ENCODE results near the gene MFSD1. TPM values are rescaled to one million over a fixed set of nuclear protein-coding genes. Genes with fewer than 3 reads are reported as not detected.

Gene MFSD1
- total RNA-seq, 2 donors from 2014 or later: 58.6 to 92.7 TPM

DNA sequence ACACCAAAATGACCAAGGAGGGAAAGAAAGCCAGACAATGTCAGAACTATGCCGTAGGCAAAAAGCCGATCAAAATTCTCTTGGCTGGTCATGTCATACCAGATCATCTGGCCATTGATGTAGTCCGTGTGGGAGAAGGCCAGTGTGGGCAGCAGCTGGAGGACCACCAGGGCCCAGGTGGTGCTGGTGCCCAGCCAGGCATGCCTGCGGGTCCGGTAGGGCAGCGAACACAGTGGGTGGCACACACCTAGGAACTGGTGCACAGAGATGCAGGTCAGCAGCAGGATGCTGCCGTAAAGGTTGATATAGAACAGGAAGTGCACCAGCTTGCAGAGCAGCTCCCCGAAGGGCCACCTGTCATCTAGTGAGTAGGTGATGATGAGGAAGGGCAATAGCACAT, 39.5 kb downstream of the MFSD1 start:
- Histone ChIP-seq H3K27me3 (replicated peaks; ENCODE audit: insufficient read depth) (no peaks in the 10 kb centered on the region), H3K36me3 (no peaks in the 10 kb centered on the region), H3K4me3 (no peak overlapping the region), H3K9me3 (no peaks in the 10 kb centered on the region), H3K4me1 (replicated peaks) (no peaks in the 10 kb centered on the region), H3K27ac (no peak overlapping the region)
- intact Hi-C loops (cut with DNase I): loop anchor here (10.0 kb wide), 1 partner anchor 1163 kb away; no protein-coding TSS in a partner anchor
- WGBS: 86% methylated on average over 8 of the region's 8 CpGs
- DNase-seq (ENCODE audit: low spot score): no peak
- TF ChIP-seq, protein P1, sequence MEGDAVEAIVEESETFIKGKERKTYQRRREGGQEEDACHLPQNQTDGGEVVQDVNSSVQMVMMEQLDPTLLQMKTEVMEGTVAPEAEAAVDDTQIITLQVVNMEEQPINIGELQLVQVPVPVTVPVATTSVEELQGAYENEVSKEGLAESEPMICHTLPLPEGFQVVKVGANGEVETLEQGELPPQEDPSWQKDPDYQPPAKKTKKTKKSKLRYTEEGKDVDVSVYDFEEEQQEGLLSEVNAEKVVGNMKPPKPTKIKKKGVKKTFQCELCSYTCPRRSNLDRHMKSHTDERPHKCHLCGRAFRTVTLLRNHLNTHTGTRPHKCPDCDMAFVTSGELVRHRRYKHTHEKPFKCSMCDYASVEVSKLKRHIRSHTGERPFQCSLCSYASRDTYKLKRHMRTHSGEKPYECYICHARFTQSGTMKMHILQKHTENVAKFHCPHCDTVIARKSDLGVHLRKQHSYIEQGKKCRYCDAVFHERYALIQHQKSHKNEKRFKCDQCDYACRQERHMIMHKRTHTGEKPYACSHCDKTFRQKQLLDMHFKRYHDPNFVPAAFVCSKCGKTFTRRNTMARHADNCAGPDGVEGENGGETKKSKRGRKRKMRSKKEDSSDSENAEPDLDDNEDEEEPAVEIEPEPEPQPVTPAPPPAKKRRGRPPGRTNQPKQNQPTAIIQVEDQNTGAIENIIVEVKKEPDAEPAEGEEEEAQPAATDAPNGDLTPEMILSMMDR (IDR thresholded peaks at IDR 0.05): no peak
- no peak for TF ChIP-seq POLR2AphosphoS5 (IDR thresholded peaks at IDR 0.05)
- TF ChIP-seq POLR2A (IDR thresholded peaks at IDR 0.05): no peak

DNA sequence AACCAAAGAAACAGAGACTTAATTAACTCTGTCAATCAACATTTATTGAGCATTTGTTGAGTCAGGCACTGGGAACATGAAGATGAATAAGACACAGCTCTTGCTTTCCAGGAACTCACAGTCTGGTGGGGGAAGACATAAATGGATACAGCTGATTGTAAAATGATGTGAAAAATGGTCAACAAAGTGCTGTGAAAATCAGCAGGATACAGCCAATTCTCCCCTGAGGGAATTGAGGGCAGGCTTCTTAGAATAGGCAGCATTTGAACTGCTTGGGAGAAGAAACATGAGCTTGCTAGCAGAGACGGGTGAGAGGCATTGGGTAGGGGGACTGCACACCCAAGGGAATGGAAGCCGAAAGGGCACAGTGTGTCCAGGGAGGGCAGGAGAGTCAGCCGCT, 41.1 kb downstream of the MFSD1 start:
- Histone ChIP-seq H3K4me3 (no peak overlapping the region), H3K27ac (no peak overlapping the region), H3K27me3 (replicated peaks; ENCODE audit: insufficient read depth) (no peaks in the 10 kb centered on the region), H3K36me3 (no peaks in the 10 kb centered on the region), H3K4me1 (replicated peaks) (no peaks in the 10 kb centered on the region), H3K9me3 (no peaks in the 10 kb centered on the region)
- DNase-seq (ENCODE audit: low spot score): no peak
- 69% methylated on average over 3 of the region's 3 CpGs for WGBS
- intact Hi-C loops (cut with DNase I): loop anchor here (10.0 kb wide), 1 partner anchor 1162 kb away; no protein-coding TSS in a partner anchor
- TF ChIP-seq POLR2A (IDR thresholded peaks at IDR 0.05) (no peak), POLR2AphosphoS5 (IDR thresholded peaks at IDR 0.05) (no peak)
- TF ChIP-seq, protein P1 (IDR thresholded peaks at IDR 0.05): no peak

DNA sequence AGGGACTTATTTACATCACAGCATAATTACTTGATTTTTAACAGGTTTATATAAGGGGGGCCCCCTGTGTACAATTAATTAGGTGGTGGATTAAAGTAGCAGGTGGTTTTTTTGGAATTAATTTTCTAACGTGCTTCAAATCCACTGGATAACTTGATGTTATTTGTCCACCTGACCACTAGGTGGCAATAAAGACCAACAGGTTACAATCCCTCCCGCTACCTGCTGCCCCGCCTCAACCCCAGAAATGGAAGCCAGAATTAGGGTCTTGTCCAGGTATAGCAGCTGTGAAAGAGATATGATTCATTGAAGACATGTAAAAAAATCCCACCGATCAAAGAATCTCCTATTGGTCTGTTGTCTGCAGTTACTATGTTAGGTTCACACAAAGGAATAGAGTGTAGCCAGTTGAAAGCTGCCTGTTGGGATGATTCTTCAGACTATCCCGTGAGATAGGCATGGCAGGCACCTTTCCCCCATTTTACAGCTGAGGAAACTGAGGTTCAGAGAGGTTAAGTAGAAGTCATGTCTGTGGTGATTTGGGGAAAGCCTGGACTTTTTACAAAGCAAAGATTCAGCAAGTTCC, 44.0 kb downstream of the MFSD1 start:
- no peak for DNase-seq (ENCODE audit: low spot score)
- H3K36me3 ChIP-seq: no peaks in the 10 kb centered on the region
- intact Hi-C loops (cut with DNase I): loop anchor here (2.0 to 10.0 kb wide), 2 partner anchors 413 to 1159 kb away; no protein-coding TSS in a partner anchor
- no peak overlapping the region for H3K27ac ChIP-seq
- H3K4me1 ChIP-seq (replicated peaks): no peaks in the 10 kb centered on the region
- no peak overlapping the region for H3K4me3 ChIP-seq
- no peak for TF ChIP-seq POLR2A (IDR thresholded peaks at IDR 0.05)
- TF ChIP-seq POLR2AphosphoS5 (IDR thresholded peaks at IDR 0.05): no peak
- TF ChIP-seq, protein P1 (IDR thresholded peaks at IDR 0.05): peak in 3 of 4 experiments; percentile 67 to 71 (median 70)
- no peaks in the 10 kb centered on the region for H3K9me3 ChIP-seq
- 15% methylated on average over 5 of the region's 5 CpGs for WGBS
- no peaks in the 10 kb centered on the region for H3K27me3 ChIP-seq (replicated peaks; ENCODE audit: insufficient read depth)

DNA sequence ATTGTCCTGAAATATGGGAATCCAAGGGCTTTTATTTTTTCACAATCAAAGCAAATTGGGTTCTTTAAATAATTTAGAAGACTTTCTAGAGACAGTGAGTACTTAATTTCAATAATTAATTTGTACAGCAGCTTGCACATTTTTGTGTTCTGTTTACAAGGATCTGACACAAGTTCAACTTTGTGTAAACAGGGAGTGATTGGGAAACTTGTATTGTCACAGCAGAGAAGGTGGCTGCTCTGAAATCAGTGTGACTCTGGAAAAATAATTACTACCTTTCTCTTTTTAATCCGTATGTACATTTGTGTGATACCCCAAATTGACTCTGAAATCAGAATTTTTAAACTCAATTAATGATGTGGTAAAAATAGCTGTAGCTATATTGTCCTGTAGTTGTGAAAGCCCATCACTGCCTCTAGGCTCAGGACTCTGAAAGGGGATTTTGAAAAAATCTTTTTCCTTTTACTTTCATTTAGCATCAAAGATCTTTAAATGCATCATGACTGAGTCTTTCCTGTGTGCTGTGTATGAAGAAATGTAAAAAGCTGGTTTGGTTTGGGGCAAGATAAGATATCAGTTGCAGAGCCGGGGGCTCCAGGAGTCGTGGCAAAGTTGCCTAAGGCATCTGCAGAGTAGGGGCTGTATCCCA, 45.1 kb downstream of the MFSD1 start:
- H3K4me3 ChIP-seq: no peak overlapping the region
- no peaks in the 10 kb centered on the region for H3K27me3 ChIP-seq (replicated peaks; ENCODE audit: insufficient read depth)
- intact Hi-C loops (cut with DNase I): loop anchor here (2.0 to 10.0 kb wide), 2 partner anchors 412 to 1158 kb away; no protein-coding TSS in a partner anchor
- no peak for DNase-seq (ENCODE audit: low spot score)
- no peak for TF ChIP-seq POLR2AphosphoS5 (IDR thresholded peaks at IDR 0.05)
- TF ChIP-seq, protein P1 (IDR thresholded peaks at IDR 0.05): no peak
- no peak for TF ChIP-seq POLR2A (IDR thresholded peaks at IDR 0.05)
- WGBS: 63% methylated on average over 3 of the region's 3 CpGs
- no peak overlapping the region for H3K27ac ChIP-seq
- no peaks in the 10 kb centered on the region for H3K36me3 ChIP-seq
- no peaks in the 10 kb centered on the region for H3K9me3 ChIP-seq
- H3K4me1 ChIP-seq (replicated peaks): no peaks in the 10 kb centered on the region
